GM12891 (cell line): Measurements from ENCODE around the gene DRD5.

Experiments used
- POLR2AphosphoS5 ChIP-seq: IDR thresholded peaks from 2 replicates; pipeline ENCODE4 v1.6.1; 2011; ENCODE audit warnings: low read depth, low read length, control low read depth
- SPI1 ChIP-seq: IDR thresholded peaks from 2 replicates; pipeline ENCODE4 v1.6.1; 2011; ENCODE audit warnings: low read depth, low read length, control low read depth

DNA sequence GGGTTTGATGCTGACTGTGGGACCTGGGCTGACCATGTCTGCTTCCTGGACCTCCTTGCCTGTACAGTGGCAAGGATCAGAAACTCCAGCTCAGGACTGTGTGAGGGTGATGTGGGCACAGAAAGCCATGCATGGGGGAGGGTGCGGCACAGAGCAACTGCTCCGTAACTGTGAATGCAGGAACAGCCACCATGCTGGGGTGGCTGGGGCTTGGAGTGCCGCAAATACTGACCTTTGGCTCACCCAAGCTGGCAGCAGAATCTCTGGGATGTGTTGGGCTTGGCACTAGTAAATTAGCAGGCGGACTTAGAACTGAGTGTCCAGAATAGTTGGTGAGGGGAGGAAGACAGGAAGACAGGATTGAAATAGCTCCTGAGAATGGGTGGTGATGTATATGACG is 52.0 kb downstream of the DRD5 start:
- TF ChIP-seq POLR2AphosphoS5, result no peak
- no peak for TF ChIP-seq SPI1
